Measurements from ENCODE around the gene PISD.

The PISD gene

GRCh38 chr22:31578171-31578570 lies 83.8 kb downstream of the PISD start:
- FAIRE-seq (no peak), DNase-seq (ENCODE audit: insufficient read length, low spot score) (no peak)
- TF ChIP-seq CTCF (IDR thresholded peaks at IDR 0.05; ENCODE audit: insufficient read depth, missing control alignments): no peak

GRCh38 chr22:31577711-31578110 lies 84.3 kb downstream of the PISD start:
- DNase-seq (ENCODE audit: insufficient read length, low spot score) (peak; percentile 30), FAIRE-seq (no peak)
- no peak for TF ChIP-seq CTCF (IDR thresholded peaks at IDR 0.05; ENCODE audit: insufficient read depth, missing control alignments)

- DNase-seq (ENCODE audit: insufficient read length, low spot score) (no peak), FAIRE-seq (no peak)
- TF ChIP-seq CTCF (IDR thresholded peaks at IDR 0.05; ENCODE audit: insufficient read depth, missing control alignments): no peak
Measured at GRCh38 chr22:31575190-31575589, 86.8 kb downstream of the PISD start.

- no peak for DNase-seq (ENCODE audit: insufficient read length, low spot score)
- no peak for FAIRE-seq
- TF ChIP-seq CTCF (IDR thresholded peaks at IDR 0.05; ENCODE audit: insufficient read depth, missing control alignments): no peak
Measured at GRCh38 chr22:31574055-31574670, 87.9 kb downstream of the PISD start.

GRCh38 chr22:31572939-31573338 lies 89.1 kb downstream of the PISD start:
- FAIRE-seq: no peak
- TF ChIP-seq CTCF (IDR thresholded peaks at IDR 0.05; ENCODE audit: insufficient read depth, missing control alignments): no peak
- no peak for DNase-seq (ENCODE audit: insufficient read length, low spot score)

- FAIRE-seq (no peak), DNase-seq (ENCODE audit: insufficient read length, low spot score) (no peak)
- TF ChIP-seq CTCF (IDR thresholded peaks at IDR 0.05; ENCODE audit: insufficient read depth, missing control alignments): no peak
Measured at GRCh38 chr22:31569126-31569525, 92.9 kb downstream of the PISD start.
